Measurements from ENCODE around the gene YKT6.

YKT6 gene

GRCh38 chr7:44216019-44216418 is 15.2 kb downstream of the YKT6 start:
- H3K4me1 Mint-ChIP-seq = no peaks in the 10 kb centered on the region
- ATAC-seq (no peak), DNase-seq (no peak)
- no peaks in the 10 kb centered on the region for H3K27me3 Mint-ChIP-seq
- H3K27ac Mint-ChIP-seq = no peak overlapping the region
- peaks cover 7% of the 10 kb centered on the region for H3K36me3 Mint-ChIP-seq (ENCODE audit: low read depth)
- H3K4me3 Mint-ChIP-seq = no peak overlapping the region
- no peaks in the 10 kb centered on the region for H3K9me3 Mint-ChIP-seq

GRCh38 chr7:44216521-44217222 is 15.9 kb downstream of the YKT6 start:
- DNase-seq = no peak
- Mint-ChIP-seq H3K36me3 (ENCODE audit: low read depth) (peaks cover 7% of the 10 kb centered on the region), H3K4me1 (no peaks in the 10 kb centered on the region), H3K9me3 (no peaks in the 10 kb centered on the region), H3K27ac (no peak overlapping the region), H3K27me3 (no peaks in the 10 kb centered on the region), H3K4me3 (no peak overlapping the region)
- no peak for ATAC-seq

DNA sequence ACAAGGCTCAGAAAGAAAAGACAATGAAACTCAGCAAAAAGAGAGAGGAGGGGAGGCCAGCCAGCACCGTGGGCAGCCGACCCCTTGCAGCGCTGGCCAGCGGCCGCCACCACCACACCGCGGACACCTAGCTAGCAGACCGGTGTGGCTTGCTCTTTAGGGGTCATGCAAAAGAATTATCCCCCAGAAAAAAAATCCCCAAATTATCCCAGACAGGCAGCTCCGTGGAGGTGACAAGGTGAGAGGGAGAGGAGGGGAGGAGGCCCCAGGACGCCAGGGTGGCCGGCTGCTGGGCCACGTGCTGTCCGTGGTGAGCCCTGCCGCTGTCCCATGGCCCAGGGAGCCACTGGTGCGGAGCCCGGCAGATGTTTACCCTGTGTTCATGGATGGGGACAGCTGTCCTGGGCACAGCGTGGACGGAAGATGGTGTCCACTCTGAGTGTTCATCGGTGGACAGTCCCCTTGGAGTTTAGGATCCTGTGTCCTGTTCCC is 16.5 kb downstream of the YKT6 start:
- Mint-ChIP-seq H3K27me3 (no peaks in the 10 kb centered on the region), H3K9me3 (no peaks in the 10 kb centered on the region), H3K4me3 (no peak overlapping the region), H3K36me3 (ENCODE audit: low read depth) (peaks cover 4% of the 10 kb centered on the region), H3K4me1 (no peaks in the 10 kb centered on the region), H3K27ac (no peak overlapping the region)
- ATAC-seq (no peak), DNase-seq (no peak)

DNA sequence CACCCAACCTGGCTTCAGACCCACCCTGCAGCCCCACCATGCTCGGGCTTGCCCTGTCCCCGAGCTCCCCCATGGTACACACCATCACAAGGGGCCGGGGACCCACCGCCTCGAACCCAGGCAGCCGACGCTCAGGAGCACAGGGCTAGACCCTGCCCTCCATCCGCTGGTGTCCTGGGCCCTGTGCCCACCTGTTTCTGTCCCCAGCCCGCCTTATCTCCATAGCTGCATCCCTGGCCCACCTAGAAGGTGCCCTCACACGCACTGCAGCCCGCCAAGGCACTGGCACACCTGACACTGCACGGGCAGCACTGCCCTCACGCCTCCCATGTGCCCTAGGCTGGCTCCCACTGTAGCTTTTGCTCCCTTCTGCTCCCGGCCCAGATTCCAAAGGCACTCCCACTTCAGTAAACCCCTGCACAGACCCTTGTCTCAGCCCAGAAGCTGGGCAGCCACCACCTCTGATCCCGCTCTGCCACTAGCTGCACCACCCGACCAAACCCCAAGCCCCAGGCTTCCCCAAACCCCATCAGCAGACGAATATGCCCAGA is 17.1 kb downstream of the YKT6 start:
- no peaks in the 10 kb centered on the region for H3K9me3 Mint-ChIP-seq
- H3K27ac Mint-ChIP-seq = no peak overlapping the region
- no peaks in the 10 kb centered on the region for H3K4me1 Mint-ChIP-seq
- no peak for ATAC-seq
- H3K36me3 Mint-ChIP-seq (ENCODE audit: low read depth) = peaks cover 2% of the 10 kb centered on the region
- H3K4me3 Mint-ChIP-seq = no peak overlapping the region
- no peak for DNase-seq
- no peaks in the 10 kb centered on the region for H3K27me3 Mint-ChIP-seq

- Mint-ChIP-seq H3K4me3 (no peak overlapping the region), H3K4me1 (no peaks in the 10 kb centered on the region), H3K36me3 (ENCODE audit: low read depth) (peaks cover 2% of the 10 kb centered on the region), H3K9me3 (no peaks in the 10 kb centered on the region), H3K27me3 (no peaks in the 10 kb centered on the region), H3K27ac (no peak overlapping the region)
- ATAC-seq = no peak
- DNase-seq = no peak
Measured at GRCh38 chr7:44218418-44219201, 17.8 kb downstream of the YKT6 start.

GRCh38 chr7:44219371-44220045 is 18.7 kb downstream of the YKT6 start:
- no peaks in the 10 kb centered on the region for H3K27me3 Mint-ChIP-seq
- H3K4me3 Mint-ChIP-seq = no peak overlapping the region
- H3K27ac Mint-ChIP-seq = no peak overlapping the region
- ATAC-seq = no peak
- no peaks in the 10 kb centered on the region for H3K36me3 Mint-ChIP-seq (ENCODE audit: low read depth)
- DNase-seq = no peak
- no peaks in the 10 kb centered on the region for H3K4me1 Mint-ChIP-seq
- no peaks in the 10 kb centered on the region for H3K9me3 Mint-ChIP-seq

- Mint-ChIP-seq H3K27ac (no peak overlapping the region), H3K4me3 (no peak overlapping the region), H3K27me3 (no peaks in the 10 kb centered on the region), H3K9me3 (no peaks in the 10 kb centered on the region), H3K36me3 (ENCODE audit: low read depth) (no peaks in the 10 kb centered on the region), H3K4me1 (no peaks in the 10 kb centered on the region)
- DNase-seq (no peak), ATAC-seq (no peak)
Measured at GRCh38 chr7:44220046-44220357, 19.2 kb downstream of the YKT6 start.

GRCh38 chr7:44220358-44221112 is 19.8 kb downstream of the YKT6 start:
- ATAC-seq (no peak), DNase-seq (no peak)
- Mint-ChIP-seq H3K27ac (no peak overlapping the region), H3K36me3 (ENCODE audit: low read depth) (no peaks in the 10 kb centered on the region), H3K9me3 (no peaks in the 10 kb centered on the region), H3K4me1 (no peaks in the 10 kb centered on the region), H3K27me3 (no peaks in the 10 kb centered on the region), H3K4me3 (no peak overlapping the region)

DNA sequence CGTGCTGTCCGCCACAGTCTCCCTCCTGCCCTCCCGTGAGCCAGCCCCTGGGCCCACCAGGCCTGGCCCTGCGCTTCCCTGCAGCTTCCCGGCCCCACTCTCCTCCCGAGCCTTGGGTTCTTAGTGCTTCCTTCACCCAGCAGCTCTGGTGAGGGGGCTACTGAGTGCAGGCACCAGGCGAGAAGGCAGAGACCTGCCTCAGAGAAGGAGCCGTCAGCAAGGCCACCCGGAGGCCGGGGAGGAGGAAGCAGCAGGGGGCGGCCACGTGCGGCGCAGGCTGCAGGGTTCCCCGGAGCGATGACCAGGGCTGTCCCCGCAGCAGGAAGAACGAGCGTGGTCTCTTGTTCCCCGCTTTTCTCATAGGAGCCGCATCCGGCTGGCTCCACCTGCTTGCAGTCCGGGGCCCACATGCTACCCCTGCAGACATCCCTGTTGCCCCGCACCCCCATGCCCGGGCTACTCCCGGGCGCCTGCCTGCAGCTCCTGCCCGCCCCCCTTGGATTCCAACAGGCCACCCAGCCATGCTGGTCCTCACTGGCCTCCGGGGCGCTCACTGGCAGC is 20.5 kb downstream of the YKT6 start:
- Mint-ChIP-seq H3K27ac (no peak overlapping the region), H3K4me3 (no peak overlapping the region), H3K9me3 (no peaks in the 10 kb centered on the region), H3K36me3 (ENCODE audit: low read depth) (no peaks in the 10 kb centered on the region), H3K4me1 (no peaks in the 10 kb centered on the region), H3K27me3 (no peaks in the 10 kb centered on the region)
- DNase-seq (no peak), ATAC-seq (no peak)

DNA sequence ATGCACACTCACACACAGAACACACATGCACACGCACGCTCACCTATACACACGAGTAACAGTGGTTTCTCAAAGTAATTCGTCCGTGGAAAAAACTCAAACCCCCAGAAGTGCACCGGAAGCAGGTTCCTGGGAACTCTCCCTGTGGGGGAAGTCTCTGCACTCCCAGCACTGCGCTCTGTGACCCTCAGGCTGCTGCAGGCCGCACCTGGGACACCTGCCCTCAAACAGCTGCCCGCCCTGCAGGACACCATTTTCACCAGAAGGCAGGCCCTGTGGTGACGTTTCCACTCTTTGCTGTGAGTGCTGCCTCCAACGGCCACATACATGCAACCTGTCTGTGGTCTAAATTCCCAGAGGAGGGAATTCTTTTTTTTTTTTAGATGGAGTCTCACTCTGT is 21.3 kb downstream of the YKT6 start:
- ATAC-seq (no peak), DNase-seq (no peak)
- no peaks in the 10 kb centered on the region for H3K36me3 Mint-ChIP-seq (ENCODE audit: low read depth)
- no peaks in the 10 kb centered on the region for H3K27me3 Mint-ChIP-seq
- no peak overlapping the region for H3K27ac Mint-ChIP-seq
- H3K9me3 Mint-ChIP-seq = no peaks in the 10 kb centered on the region
- H3K4me3 Mint-ChIP-seq = no peak overlapping the region
- no peaks in the 10 kb centered on the region for H3K4me1 Mint-ChIP-seq

DNA sequence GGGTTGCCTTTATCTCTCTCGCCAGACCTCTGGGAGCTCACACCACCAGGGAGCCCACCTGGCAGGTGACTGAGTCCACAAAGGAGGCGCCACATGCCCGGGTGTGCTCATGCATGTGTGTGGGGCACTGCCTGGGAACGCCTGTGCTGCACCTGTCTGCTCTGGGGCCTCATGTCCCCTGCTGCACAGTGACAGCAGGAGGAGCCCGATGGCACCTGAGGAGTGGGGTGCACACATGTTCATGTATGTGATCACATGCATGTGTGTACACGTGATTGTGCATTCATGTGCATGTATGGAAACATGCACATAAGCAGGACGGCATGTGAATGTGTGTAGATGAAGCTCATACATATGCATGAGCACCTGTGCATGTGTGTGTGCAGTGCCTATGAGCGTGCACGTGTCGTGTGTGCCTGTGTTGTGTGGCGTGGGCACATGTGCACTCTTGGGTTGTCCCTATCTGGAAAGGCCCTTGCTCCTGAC is 22.0 kb downstream of the YKT6 start:
- H3K9me3 Mint-ChIP-seq = no peaks in the 10 kb centered on the region
- no peak overlapping the region for H3K27ac Mint-ChIP-seq
- ATAC-seq (no peak), DNase-seq (no peak)
- H3K4me1 Mint-ChIP-seq = no peaks in the 10 kb centered on the region
- no peaks in the 10 kb centered on the region for H3K36me3 Mint-ChIP-seq (ENCODE audit: low read depth)
- no peak overlapping the region for H3K4me3 Mint-ChIP-seq
- H3K27me3 Mint-ChIP-seq = no peaks in the 10 kb centered on the region

- no peaks in the 10 kb centered on the region for H3K36me3 Mint-ChIP-seq (ENCODE audit: low read depth)
- H3K27me3 Mint-ChIP-seq = no peaks in the 10 kb centered on the region
- H3K4me1 Mint-ChIP-seq = no peaks in the 10 kb centered on the region
- no peaks in the 10 kb centered on the region for H3K9me3 Mint-ChIP-seq
- H3K27ac Mint-ChIP-seq = no peak overlapping the region
- ATAC-seq = no peak
- no peak overlapping the region for H3K4me3 Mint-ChIP-seq
- no peak for DNase-seq
Measured at GRCh38 chr7:44223362-44224079, 22.7 kb downstream of the YKT6 start.

DNA sequence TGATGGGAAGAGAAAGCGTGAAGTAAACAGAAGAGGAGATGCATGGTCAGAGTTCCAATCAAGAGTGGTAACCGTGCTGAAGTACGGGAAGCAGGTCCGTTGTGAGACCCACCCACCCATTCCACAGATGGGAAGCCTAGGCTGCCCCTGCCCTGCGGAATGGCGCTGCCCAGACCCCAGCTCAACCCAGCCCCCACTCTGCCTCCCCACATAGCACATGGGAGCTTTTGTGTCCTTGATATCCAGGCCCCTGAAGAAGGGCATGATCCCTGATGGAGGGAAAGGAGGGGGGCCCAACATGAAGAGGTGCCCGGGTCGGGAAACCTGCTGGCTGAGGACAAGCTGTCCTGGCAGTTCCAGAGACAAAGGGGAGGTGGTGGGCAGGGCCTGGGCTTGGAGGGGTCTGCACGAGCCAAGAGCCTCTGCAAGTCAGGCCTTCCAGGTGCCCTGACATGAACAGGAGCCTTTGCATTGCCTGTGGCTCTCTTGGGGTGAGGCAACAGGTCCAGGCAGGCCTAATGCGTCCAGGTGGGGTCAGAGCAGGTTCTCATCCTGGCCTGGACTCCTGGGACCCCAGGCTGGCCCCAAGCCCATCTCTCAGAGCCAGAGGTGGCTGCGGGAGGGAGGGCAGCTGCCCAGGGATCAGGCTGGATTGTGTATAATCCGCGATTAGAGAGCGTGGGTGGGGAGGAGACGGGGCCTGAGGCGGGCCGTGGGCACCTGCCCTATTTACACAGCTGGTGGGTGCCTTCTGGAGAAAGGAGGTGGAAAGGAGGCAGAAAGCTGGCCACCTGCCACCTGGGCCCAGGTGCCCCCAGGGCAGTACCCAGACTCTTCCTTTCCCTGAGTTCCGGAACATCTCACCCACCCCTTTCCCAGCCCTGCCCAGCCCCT is 23.5 kb downstream of the YKT6 start:
- ATAC-seq (no peak), DNase-seq (no peak)
- H3K4me3 Mint-ChIP-seq = no peak overlapping the region
- H3K27me3 Mint-ChIP-seq = no peaks in the 10 kb centered on the region
- H3K36me3 Mint-ChIP-seq (ENCODE audit: low read depth) = no peaks in the 10 kb centered on the region
- H3K27ac Mint-ChIP-seq = no peak overlapping the region
- H3K9me3 Mint-ChIP-seq = no peaks in the 10 kb centered on the region
- H3K4me1 Mint-ChIP-seq = no peaks in the 10 kb centered on the region
